Ishikawa (cell line): ENCODE data around the gene SAMHD1.

ENCODE experiments used
- CEBPB ChIP-seq: IDR thresholded peaks from 2 replicates; pipeline ENCODE4 v1.6.1; 2012
- CREB1 ChIP-seq: IDR thresholded peaks from 2 replicates; pipeline ENCODE4 v1.6.1; 2012; ENCODE audit warnings: low read depth
- EGR1 ChIP-seq: IDR thresholded peaks from 2 replicates; pipeline ENCODE4 v1.6.1; 2012
- EP300 ChIP-seq: IDR thresholded peaks from 2 replicates; pipeline ENCODE4 v1.6.1; 2012; ENCODE audit warnings: borderline replicate concordance
- FOXM1 ChIP-seq: IDR thresholded peaks from 2 replicates; pipeline ENCODE4 v1.6.1; 2012; ENCODE audit warnings: low read depth, borderline replicate concordance
- MAX ChIP-seq: IDR thresholded peaks from 2 replicates; pipeline ENCODE4 v1.6.1; 2012
- NFIC ChIP-seq: IDR thresholded peaks from 2 replicates; pipeline ENCODE4 v1.6.1; 2012
- REST ChIP-seq: IDR thresholded peaks from 2 replicates; pipeline ENCODE4 v1.6.1; 2012; ENCODE audit warnings: low read depth, mild to moderate bottlenecking
- TAF1 ChIP-seq: IDR thresholded peaks from 2 replicates; pipeline ENCODE4 v1.6.1; 2012; ENCODE audit warnings: low read depth, mild to moderate bottlenecking
- TCF12 ChIP-seq: IDR thresholded peaks from 2 replicates; pipeline ENCODE4 v1.6.1; 2012; ENCODE audit warnings: low read depth
- TEAD4 ChIP-seq: IDR thresholded peaks from 2 replicates; pipeline ENCODE4 v1.6.1; 2012
- USF1 ChIP-seq: IDR thresholded peaks from 2 replicates; pipeline ENCODE4 v1.6.1; 2012
- YY1 ChIP-seq: IDR thresholded peaks from 2 replicates; pipeline ENCODE4 v1.6.1; 2012; ENCODE audit warnings: low read depth
- ZBTB7A ChIP-seq: IDR thresholded peaks from 2 replicates; pipeline ENCODE4 v1.6.1; 2012; ENCODE audit warnings: low read depth

The SAMHD1 gene

GRCh38 chr20:36873498-36874189 is 77.9 kb downstream of the SAMHD1 start:
- no peak for TF ChIP-seq EP300
- TF ChIP-seq REST: no peak

- TF ChIP-seq TCF12 (no peak), TEAD4 (no peak), NFIC (peak; percentile 73), REST (no peak)
These were observed 78.7 kb downstream of the SAMHD1 start for GRCh38 chr20:36872852-36873251.

GRCh38 chr20:36871640-36872570 is 79.6 kb downstream of the SAMHD1 start:
- TF ChIP-seq TEAD4: no peak
- no peak for TF ChIP-seq CEBPB
- TF ChIP-seq FOXM1: no peak
- TF ChIP-seq NFIC: no peak
- TF ChIP-seq EP300: no peak
- no peak for TF ChIP-seq USF1
- TF ChIP-seq TAF1: no peak
- no peak for TF ChIP-seq MAX
- no peak for TF ChIP-seq YY1
- TF ChIP-seq TCF12: no peak

GRCh38 chr20:36866681-36867495 is 84.6 kb downstream of the SAMHD1 start:
- peak; percentile 40; the same call in 1 of the 2 replicates for TF ChIP-seq TEAD4
- TF ChIP-seq CEBPB: no peak

- TF ChIP-seq TEAD4 (no peak), TAF1 (no peak), NFIC (no peak), CREB1 (no peak), USF1 (no peak), CEBPB (no peak), EGR1 (no peak), REST (no peak), MAX (no peak), YY1 (no peak), ZBTB7A (no peak), TCF12 (no peak), FOXM1 (no peak), EP300 (no peak)
These were observed 85.3 kb downstream of the SAMHD1 start for GRCh38 chr20:36866164-36866563.
